ENCODE results near the gene IMMP2L.

DNA sequence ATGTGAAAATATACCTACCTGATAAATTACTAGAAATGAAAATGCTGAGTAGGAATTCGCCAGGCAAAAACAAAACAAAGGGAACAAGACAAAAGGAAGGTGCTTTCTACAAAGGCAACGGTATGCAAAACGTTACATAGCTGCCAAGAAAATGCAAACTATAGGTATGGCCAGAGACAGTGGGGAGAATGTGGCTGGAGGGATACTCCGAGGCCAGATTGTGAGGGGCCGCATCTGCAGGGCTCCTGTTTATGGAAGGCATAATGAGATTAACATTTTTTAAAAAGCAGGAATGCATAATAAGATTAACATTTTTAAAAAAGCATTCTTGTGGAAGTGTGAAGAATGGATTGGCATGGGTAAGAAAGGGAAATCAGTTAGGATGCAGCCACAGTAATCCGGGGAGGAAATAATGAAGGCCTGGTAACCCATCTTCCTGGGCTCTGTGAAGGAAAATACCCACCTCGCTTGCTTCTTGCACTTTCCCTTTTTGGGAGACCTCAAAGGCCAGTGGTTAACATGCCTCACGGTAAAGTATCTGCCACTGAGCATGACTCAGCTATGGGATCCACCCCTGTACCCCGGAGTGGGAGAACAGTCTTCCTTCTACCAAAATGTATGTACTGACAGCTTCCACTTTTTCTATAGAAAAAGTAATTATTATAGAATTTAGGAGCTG is 617.2 kb downstream of the IMMP2L start:
- TF ChIP-seq, protein P1, sequence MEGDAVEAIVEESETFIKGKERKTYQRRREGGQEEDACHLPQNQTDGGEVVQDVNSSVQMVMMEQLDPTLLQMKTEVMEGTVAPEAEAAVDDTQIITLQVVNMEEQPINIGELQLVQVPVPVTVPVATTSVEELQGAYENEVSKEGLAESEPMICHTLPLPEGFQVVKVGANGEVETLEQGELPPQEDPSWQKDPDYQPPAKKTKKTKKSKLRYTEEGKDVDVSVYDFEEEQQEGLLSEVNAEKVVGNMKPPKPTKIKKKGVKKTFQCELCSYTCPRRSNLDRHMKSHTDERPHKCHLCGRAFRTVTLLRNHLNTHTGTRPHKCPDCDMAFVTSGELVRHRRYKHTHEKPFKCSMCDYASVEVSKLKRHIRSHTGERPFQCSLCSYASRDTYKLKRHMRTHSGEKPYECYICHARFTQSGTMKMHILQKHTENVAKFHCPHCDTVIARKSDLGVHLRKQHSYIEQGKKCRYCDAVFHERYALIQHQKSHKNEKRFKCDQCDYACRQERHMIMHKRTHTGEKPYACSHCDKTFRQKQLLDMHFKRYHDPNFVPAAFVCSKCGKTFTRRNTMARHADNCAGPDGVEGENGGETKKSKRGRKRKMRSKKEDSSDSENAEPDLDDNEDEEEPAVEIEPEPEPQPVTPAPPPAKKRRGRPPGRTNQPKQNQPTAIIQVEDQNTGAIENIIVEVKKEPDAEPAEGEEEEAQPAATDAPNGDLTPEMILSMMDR (IDR thresholded peaks at IDR 0.05 in 4 of 5, conservative IDR thresholded peaks at IDR 0.05 in 1 of 5) = no peak
- no peak for TF ChIP-seq POLR2A (IDR thresholded peaks at IDR 0.05)

Data from gastrocnemius medialis (tissue), 4 donors.